Nephron (organoid): ENCODE results near the gene TOP1.
A peak's percentile ranks its signal among the peaks of the same experiment; 100 is the strongest.

ENCODE experiments used
- H3K27ac Mint-ChIP-seq, 3 experiments: 2 replicates each; pipeline ENCODE4 v1.8.0; 2020; ENCODE audit warnings: mixed read lengths in 3 of 3, mild to moderate bottlenecking in 2 of 3, moderate library complexity in 1 of 3
- H3K27me3 Mint-ChIP-seq: 2 replicates; pipeline ENCODE4 v1.8.0; 2021; ENCODE audit warnings: low read depth, mild to moderate bottlenecking, moderate library complexity, mixed read lengths
- H3K36me3 Mint-ChIP-seq: 2 replicates; pipeline ENCODE4 v1.8.0; 2020; ENCODE audit warnings: low read depth, mixed read lengths
- H3K4me1 Mint-ChIP-seq: 2 replicates; pipeline ENCODE4 v1.8.0; 2020; ENCODE audit warnings: mixed read lengths
- H3K4me3 Mint-ChIP-seq, 3 experiments: 2 replicates each; pipeline ENCODE4 v1.8.0; 2020; ENCODE audit warnings: mild to moderate bottlenecking in 3 of 3, mixed read lengths in 3 of 3, moderate library complexity in 2 of 3
- H3K9me3 Mint-ChIP-seq: 2 replicates; pipeline ENCODE4 v1.8.0; 2020; ENCODE audit warnings: mixed read lengths
- CTCF ChIP-seq, 3 experiments: fragments of 200-600 bp; sonication (generic); IDR thresholded peaks; one replicate each; pipeline ENCODE4 v1.5.0; 2021; ENCODE audit warnings: antibody characterized with exemption in 3 of 3; ENCODE audit not compliant: unreplicated experiment in 3 of 3

TOP1 gene

GRCh38 chr20:40983898-40984297, 44.7 kb upstream of the TOP1 start:
- TF ChIP-seq CTCF (IDR thresholded peaks at IDR 0.05; ENCODE audit: unreplicated experiment in 3 of 3), result no peak
- H3K36me3 Mint-ChIP-seq, result no peaks in the 10 kb centered on the region
- peaks cover 12% of the 10 kb centered on the region for H3K9me3 Mint-ChIP-seq
- H3K4me1 Mint-ChIP-seq, result no peaks in the 10 kb centered on the region
- no peak overlapping the region for H3K4me3 Mint-ChIP-seq
- peaks cover 11% of the 10 kb centered on the region for H3K27me3 Mint-ChIP-seq
- H3K27ac Mint-ChIP-seq, result no peak overlapping the region

- Mint-ChIP-seq H3K4me1 (no peaks in the 10 kb centered on the region), H3K36me3 (no peaks in the 10 kb centered on the region), H3K4me3 (no peak overlapping the region), H3K27ac (no peak overlapping the region), H3K9me3 (peaks cover 8% of the 10 kb centered on the region), H3K27me3 (peaks cover 14% of the 10 kb centered on the region)
- TF ChIP-seq CTCF (IDR thresholded peaks at IDR 0.05; ENCODE audit: unreplicated experiment in 3 of 3), result no peak
Measured at GRCh38 chr20:40984496-40984895, 44.1 kb upstream of the TOP1 start.

- Mint-ChIP-seq H3K9me3 (peaks cover 2% of the 10 kb centered on the region), H3K36me3 (no peaks in the 10 kb centered on the region), H3K27ac (no peak overlapping the region), H3K4me3 (no peak overlapping the region), H3K4me1 (no peaks in the 10 kb centered on the region), H3K27me3 (peaks cover 11% of the 10 kb centered on the region)
- TF ChIP-seq CTCF (IDR thresholded peaks at IDR 0.05; ENCODE audit: unreplicated experiment in 3 of 3), result no peak
Measured at GRCh38 chr20:40986774-40987173, 41.8 kb upstream of the TOP1 start.

GRCh38 chr20:40990542-40991120, 38.0 kb upstream of the TOP1 start:
- Mint-ChIP-seq H3K4me1 (no peaks in the 10 kb centered on the region), H3K9me3 (no peaks in the 10 kb centered on the region), H3K27ac (no peak overlapping the region), H3K4me3 (no peak overlapping the region), H3K27me3 (peaks cover 4% of the 10 kb centered on the region), H3K36me3 (no peaks in the 10 kb centered on the region)
- peak; percentile 69 to 75 (median 75) for TF ChIP-seq CTCF (IDR thresholded peaks at IDR 0.05; ENCODE audit: unreplicated experiment in 3 of 3)

GRCh38 chr20:40991181-40991889, 37.3 kb upstream of the TOP1 start:
- no peaks in the 10 kb centered on the region for H3K4me1 Mint-ChIP-seq
- H3K27me3 Mint-ChIP-seq, result peaks cover 3% of the 10 kb centered on the region
- H3K9me3 Mint-ChIP-seq, result no peaks in the 10 kb centered on the region
- H3K4me3 Mint-ChIP-seq, result no peak overlapping the region
- no peak overlapping the region for H3K27ac Mint-ChIP-seq
- H3K36me3 Mint-ChIP-seq, result no peaks in the 10 kb centered on the region
- TF ChIP-seq CTCF (IDR thresholded peaks at IDR 0.05; ENCODE audit: unreplicated experiment in 3 of 3), result no peak
